HCT116 (cell line): ENCODE measurements around the gene BFSP2. TPM values are rescaled to one million over a fixed set of nuclear protein-coding genes. Genes with fewer than 3 reads are reported as not detected.

Source experiments
- ATAC-seq: fragments of 200-7000 bp; cut with Tn5 transposase; 2 replicates; pipeline ENCODE4 v1.9.1; 2020; ENCODE audit warnings: mild to moderate bottlenecking, moderate library complexity
- BruUV-seq: library from RNA; stranded (reverse); fragments of 400-500 nt; replicated peaks from 2 replicates; lab custom pipeline; 2021; lab: Mats Ljungman, UMichigan
- CTCF ChIA-PET: fragments of 300-600 bp; sonication (Branson Sonifier 250); formaldehyde crosslinking; loops from one replicate; lab custom pipeline; 2021; ENCODE audit warnings: antibody characterized with exemption; lab: Charles Lee
- POLR2A ChIA-PET: fragments of 300-600, 350-600 bp; sonication (Branson Sonifier 250); formaldehyde crosslinking; loops from one replicate; lab custom pipeline; 2021; ENCODE audit warnings: antibody characterized with exemption; lab: Charles Lee
- RAD21 ChIA-PET, 2 experiments: fragments of 300-600 bp; sonication (Branson Sonifier 250); formaldehyde crosslinking; loops; one replicate each; lab custom pipeline; 2023; ENCODE audit warnings: low total read pairs in 2 of 2; ENCODE audit not compliant: uncharacterized antibody in 2 of 2, unreplicated experiment in 2 of 2, low non-redundant PET in 1 of 2; lab: Charles Lee
- DNase-seq: peaks from one replicate; pipeline ENCODE4 v3.0.0-alpha.2; 2010; ENCODE audit warnings: low read depth, low spot score
- H2AFZ ChIP-seq: fragments of 200-600 bp; shearing (Covaris generic), sonication (generic); 2 replicates; pipeline ENCODE4 v1.6.1; 2017; ENCODE audit warnings: low read depth, mixed run types, mixed read lengths, antibody characterized with exemption, low read length; ENCODE audit not compliant: poor library complexity, severe bottlenecking
- H3K27ac ChIP-seq: 2 replicates; pipeline ENCODE4 v1.5.1; 2012; ENCODE audit warnings: low read depth, low read length
- H3K27me3 ChIP-seq: fragments of 200-600 bp; sonication (generic); 2 replicates; pipeline ENCODE4 v1.6.1; 2016; ENCODE audit warnings: mixed run types, low read length, mixed read lengths; ENCODE audit not compliant: insufficient read depth
- H3K36me3 ChIP-seq, 2 experiments: fragments of 200-500 bp in 1 of 2; fragments of 200-600 bp in 1 of 2; sonication (Bioruptor generic) in 1 of 2; sonication (generic) in 1 of 2; 2 replicates each; pipeline versions ENCODE4 v1.5.1 to v1.6.1; 2014 to 2016; ENCODE audit warnings: low read length in 2 of 2, inconsistent platforms in 1 of 2, mixed read lengths in 1 of 2, mixed run types in 1 of 2; ENCODE audit not compliant: insufficient read depth in 2 of 2, control insufficient read depth in 1 of 2
- H3K4me1 ChIP-seq, 2 experiments: fragments of 200-600 bp in 1 of 2; sonication (generic) in 1 of 2; 2 replicates each; pipeline versions ENCODE4 v1.5.1 to v1.6.1; 2012 to 2017; ENCODE audit warnings: low read length in 2 of 2, inconsistent platforms in 1 of 2, mild to moderate bottlenecking in 1 of 2, mixed read lengths in 1 of 2, mixed run types in 1 of 2, moderate library complexity in 1 of 2; ENCODE audit not compliant: insufficient read depth in 2 of 2, control insufficient read depth in 1 of 2
- H3K4me2 ChIP-seq: fragments of 200-600 bp; sonication (generic); 2 replicates; pipeline ENCODE4 v1.6.1; 2017; ENCODE audit warnings: mixed run types, low read length, mixed read lengths
- H3K4me3 ChIP-seq, 2 experiments: fragments of 200-600 bp in 1 of 2; sonication (generic) in 1 of 2; replicated peaks in 1 of 2; 2 replicates each; pipeline ENCODE4 v1.5.1; 2011 to 2016; ENCODE audit warnings: low read length in 2 of 2, control low read depth in 1 of 2, low read depth in 1 of 2, mild to moderate bottlenecking in 1 of 2, mixed read lengths in 1 of 2, mixed run types in 1 of 2
- H3K79me2 ChIP-seq: fragments of 200-600 bp; sonication (generic); 2 replicates; pipeline ENCODE4 v1.6.1; 2017; ENCODE audit warnings: mild to moderate bottlenecking, mixed run types, low read length, moderate library complexity, mixed read lengths; ENCODE audit not compliant: insufficient read depth
- H3K9ac ChIP-seq: fragments of 200-600 bp; sonication (generic); 2 replicates; pipeline ENCODE4 v1.6.1; 2016; ENCODE audit warnings: low read length, mixed read lengths
- H3K9me2 ChIP-seq: fragments of 200-600 bp; sonication (generic), shearing (Covaris generic); 2 replicates; pipeline ENCODE4 v1.6.1; 2017; ENCODE audit warnings: mixed run types, mild to moderate bottlenecking, moderate library complexity; ENCODE audit not compliant: insufficient read depth
- H3K9me3 ChIP-seq, 2 experiments: fragments of 200-500 bp in 1 of 2; fragments of 200-600 bp in 1 of 2; sonication (Bioruptor generic) in 1 of 2; sonication (generic) in 1 of 2; 2 replicates each; pipeline ENCODE4 v1.6.1; 2014 to 2017; ENCODE audit warnings: low read length in 2 of 2, mixed read lengths in 2 of 2, inconsistent platforms in 1 of 2, low read depth in 1 of 2, mild to moderate bottlenecking in 1 of 2, mixed run types in 1 of 2, moderate library complexity in 1 of 2; ENCODE audit not compliant: control insufficient read depth in 1 of 2, insufficient read depth in 1 of 2
- H4K20me1 ChIP-seq: fragments of 200-600 bp; sonication (generic), shearing (Covaris generic); 2 replicates; pipeline ENCODE4 v1.6.1; 2017; ENCODE audit warnings: mixed run types, mild to moderate bottlenecking, moderate library complexity; ENCODE audit not compliant: insufficient read depth
- CBX3 ChIP-seq: IDR thresholded peaks from 2 replicates; pipeline ENCODE4 v1.6.1; 2012; ENCODE audit warnings: low read depth
- EZH2phosphoT487 ChIP-seq: fragments of 200-600 bp; IDR thresholded peaks from 2 replicates; pipeline ENCODE4 v1.6.1; 2018; ENCODE audit warnings: antibody characterized with exemption, borderline replicate concordance
- JUND ChIP-seq: IDR thresholded peaks from 2 replicates; pipeline ENCODE4 v1.6.1; 2012
- POLR2A ChIP-seq: IDR thresholded peaks from 2 replicates; pipeline ENCODE4 v1.7.0; 2011; ENCODE audit warnings: borderline replicate concordance; ENCODE audit not compliant: insufficient read depth, insufficient read length; ENCODE audit errors: extremely low read depth
- POLR2AphosphoS5 ChIP-seq: IDR thresholded peaks from 2 replicates; pipeline ENCODE4 v1.6.1; 2011; ENCODE audit warnings: mild to moderate bottlenecking, low read depth, low read length, moderate library complexity
- RAD21 ChIP-seq: IDR thresholded peaks from 2 replicates; pipeline ENCODE4 v1.6.1; 2012; ENCODE audit warnings: low read depth, mild to moderate bottlenecking
- SIN3A ChIP-seq: IDR thresholded peaks from 2 replicates; pipeline ENCODE4 v1.6.1; 2012; ENCODE audit warnings: low read depth
- SP1 ChIP-seq: IDR thresholded peaks from 2 replicates; pipeline ENCODE4 v1.6.1; 2012; ENCODE audit warnings: low read depth
- SRF ChIP-seq: IDR thresholded peaks from 2 replicates; pipeline ENCODE4 v1.6.1; 2012; ENCODE audit warnings: low read depth
- YY1 ChIP-seq: IDR thresholded peaks from 2 replicates; pipeline ENCODE4 v1.6.1; 2011; ENCODE audit warnings: low read length, low read depth, moderate library complexity, mild to moderate bottlenecking; ENCODE audit not compliant: insufficient replicate concordance; ENCODE audit errors: extremely low read depth
- intact Hi-C: fragments of 100-400 bp; cut with micrococcal nuclease; formaldehyde crosslinking; loops from 2 replicates; pipeline ENCODE4 v1.10.0; 2022
- total RNA-seq: library from RNA; stranded (reverse); gene quantifications from one replicate; pipeline ENCODE4 v1.2.1, GENCODE V29; 2021; ENCODE audit not compliant: unreplicated experiment
- TF ChIP-seq, protein P1 (sequence below): IDR thresholded peaks from 2 replicates; pipeline ENCODE4 v1.6.1; 2012
- TF ChIP-seq, protein P2 (sequence below): IDR thresholded peaks from 2 replicates; pipeline ENCODE4 v1.6.1; 2011; ENCODE audit warnings: mild to moderate bottlenecking, low read length, moderate library complexity; ENCODE audit not compliant: insufficient replicate concordance; ENCODE audit errors: extremely low read depth
- TF ChIP-seq, protein P3 (sequence below): IDR thresholded peaks from 2 replicates; pipeline ENCODE4 v1.6.1; 2012
- TF ChIP-seq, protein P4 (sequence below): IDR thresholded peaks from 2 replicates; pipeline ENCODE4 v1.6.1; 2012; ENCODE audit warnings: low read depth

Gene BFSP2
- total RNA-seq, 1 experiment from 2014 or later = not detected

DNA sequence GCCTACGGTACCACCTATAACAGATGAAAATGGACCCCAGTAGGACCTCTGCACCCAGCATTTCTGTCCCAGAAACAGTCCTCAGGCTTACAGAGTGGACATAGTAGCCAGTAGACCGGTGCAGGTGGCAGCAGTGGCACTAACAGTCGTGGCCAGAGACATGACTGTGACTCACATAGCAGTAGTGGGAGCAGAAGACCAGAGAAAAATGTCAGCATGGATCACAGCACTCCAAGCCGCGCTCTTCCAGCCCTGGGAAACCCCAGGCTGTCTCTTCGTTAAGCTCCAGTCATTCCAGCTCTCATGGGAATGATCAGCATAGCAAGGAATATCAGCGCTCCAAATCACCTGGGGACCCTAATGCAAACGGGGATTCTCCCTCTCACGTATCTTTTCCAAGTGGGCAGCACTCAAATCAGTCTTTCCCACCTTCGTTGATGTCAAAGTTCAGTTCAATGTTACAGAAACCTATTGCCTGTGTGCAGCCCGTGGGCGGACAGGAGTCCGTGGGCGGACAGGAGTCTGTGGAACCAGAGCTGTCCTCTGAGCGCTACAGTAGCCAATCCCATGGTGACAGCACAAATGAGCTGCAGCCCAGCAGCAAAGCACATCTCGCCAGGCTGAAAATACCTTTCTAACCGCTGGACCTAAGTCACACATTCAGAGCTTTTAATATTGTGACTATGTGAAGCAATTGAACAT, 10.5 kb downstream of the BFSP2 start (continued):
- TF ChIP-seq POLR2AphosphoS5 (no peak), JUND (no peak), YY1 (no peak)
- TF ChIP-seq, protein P1, sequence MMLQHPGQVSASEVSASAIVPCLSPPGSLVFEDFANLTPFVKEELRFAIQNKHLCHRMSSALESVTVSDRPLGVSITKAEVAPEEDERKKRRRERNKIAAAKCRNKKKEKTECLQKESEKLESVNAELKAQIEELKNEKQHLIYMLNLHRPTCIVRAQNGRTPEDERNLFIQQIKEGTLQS = no peak

DNA sequence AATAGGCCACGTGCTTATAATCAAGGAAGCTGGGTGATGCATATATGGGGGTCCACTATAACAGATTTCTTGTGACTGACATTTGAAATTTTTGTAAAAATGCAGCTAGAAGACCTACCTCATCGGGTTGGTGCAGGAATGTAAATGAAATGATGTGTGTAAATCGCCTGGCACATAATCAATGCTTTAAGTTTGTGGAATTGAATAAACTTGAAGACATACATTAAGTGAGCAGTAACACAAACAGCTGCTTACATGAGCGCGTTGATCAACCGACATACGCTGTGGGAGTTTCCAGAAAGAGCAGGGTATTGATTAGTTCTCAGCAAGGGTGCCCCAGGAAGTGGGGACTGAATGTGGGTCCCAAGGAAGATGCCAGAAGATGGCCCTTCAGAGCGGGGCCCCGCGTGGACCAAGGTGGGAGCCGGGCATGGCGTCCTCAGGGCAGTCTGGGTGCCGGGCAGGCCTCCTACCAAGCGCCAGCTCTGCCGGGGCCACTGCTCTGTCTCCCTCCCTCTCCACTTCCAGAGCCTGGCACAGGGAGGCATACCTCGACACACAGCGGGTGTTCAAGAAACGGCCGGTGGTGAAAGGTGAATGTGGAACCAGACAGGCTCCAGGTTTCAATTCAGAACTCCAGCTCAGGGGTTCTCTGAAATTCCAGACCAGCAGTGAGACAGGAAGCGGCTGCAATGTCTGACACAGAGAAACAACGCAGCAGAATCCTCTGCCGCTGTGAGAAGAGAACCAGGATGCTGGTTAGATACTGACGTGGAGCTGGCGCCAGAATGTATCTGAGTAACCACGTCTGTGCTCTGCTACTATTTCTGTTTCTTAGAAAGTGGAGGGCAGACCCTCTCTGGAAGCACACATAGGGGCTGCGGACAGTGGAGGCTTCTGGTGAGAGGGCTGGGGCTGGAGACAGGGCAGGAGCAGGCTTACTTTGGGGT, 12.6 kb downstream of the BFSP2 start:
- Histone ChIP-seq H3K4me1 (peaks cover 2 to 7% of the 10 kb centered on the region in 2 experiments; a peak in 1 of 4 replicates), H3K4me2 (peak overlapping the region; percentile 58), H2AFZ (peak overlapping the region; percentile 54), H3K9me3 (no peaks in the 10 kb centered on the region), H3K4me3 (peak overlapping the region in 1 of 2 experiments; percentile 33; a peak in 2 of 4 replicates), H3K9me2 (no peaks in the 10 kb centered on the region), H3K79me2 (no peaks in the 10 kb centered on the region), H3K27ac (no peak overlapping the region), H3K36me3 (no peaks in the 10 kb centered on the region), H3K27me3 (peaks cover 54% of the 10 kb centered on the region), H3K9ac (no peak overlapping the region), H4K20me1 (no peaks in the 10 kb centered on the region)
- RAD21 ChIA-PET = no interaction called here
- POLR2A ChIA-PET = no interaction called here
- ATAC-seq (peak; percentile 66), DNase-seq (no peak)
- no TSS peak for BruUV-seq
- CTCF ChIA-PET = interaction anchor here (1.6 to 1.8 kb wide), 2 partner anchors 11 to 681 kb away, joined by 6 read pairs; no protein-coding TSS in a partner anchor
- intact Hi-C loops = no loop called here
- TF ChIP-seq EZH2phosphoT487 = no peak
- TF ChIP-seq YY1 = no peak
- no peak for TF ChIP-seq JUND
- no peak for TF ChIP-seq POLR2A
- TF ChIP-seq, protein P2, sequence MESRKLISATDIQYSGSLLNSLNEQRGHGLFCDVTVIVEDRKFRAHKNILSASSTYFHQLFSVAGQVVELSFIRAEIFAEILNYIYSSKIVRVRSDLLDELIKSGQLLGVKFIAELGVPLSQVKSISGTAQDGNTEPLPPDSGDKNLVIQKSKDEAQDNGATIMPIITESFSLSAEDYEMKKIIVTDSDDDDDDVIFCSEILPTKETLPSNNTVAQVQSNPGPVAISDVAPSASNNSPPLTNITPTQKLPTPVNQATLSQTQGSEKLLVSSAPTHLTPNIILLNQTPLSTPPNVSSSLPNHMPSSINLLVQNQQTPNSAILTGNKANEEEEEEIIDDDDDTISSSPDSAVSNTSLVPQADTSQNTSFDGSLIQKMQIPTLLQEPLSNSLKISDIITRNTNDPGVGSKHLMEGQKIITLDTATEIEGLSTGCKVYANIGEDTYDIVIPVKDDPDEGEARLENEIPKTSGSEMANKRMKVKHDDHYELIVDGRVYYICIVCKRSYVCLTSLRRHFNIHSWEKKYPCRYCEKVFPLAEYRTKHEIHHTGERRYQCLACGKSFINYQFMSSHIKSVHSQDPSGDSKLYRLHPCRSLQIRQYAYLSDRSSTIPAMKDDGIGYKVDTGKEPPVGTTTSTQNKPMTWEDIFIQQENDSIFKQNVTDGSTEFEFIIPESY = no peak
- TF ChIP-seq, protein P3, sequence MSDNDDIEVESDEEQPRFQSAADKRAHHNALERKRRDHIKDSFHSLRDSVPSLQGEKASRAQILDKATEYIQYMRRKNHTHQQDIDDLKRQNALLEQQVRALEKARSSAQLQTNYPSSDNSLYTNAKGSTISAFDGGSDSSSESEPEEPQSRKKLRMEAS = no peak
- no peak for TF ChIP-seq SRF
- TF ChIP-seq POLR2AphosphoS5 = no peak
- TF ChIP-seq SP1 = no peak
- TF ChIP-seq SIN3A = no peak
- TF ChIP-seq, protein P4, sequence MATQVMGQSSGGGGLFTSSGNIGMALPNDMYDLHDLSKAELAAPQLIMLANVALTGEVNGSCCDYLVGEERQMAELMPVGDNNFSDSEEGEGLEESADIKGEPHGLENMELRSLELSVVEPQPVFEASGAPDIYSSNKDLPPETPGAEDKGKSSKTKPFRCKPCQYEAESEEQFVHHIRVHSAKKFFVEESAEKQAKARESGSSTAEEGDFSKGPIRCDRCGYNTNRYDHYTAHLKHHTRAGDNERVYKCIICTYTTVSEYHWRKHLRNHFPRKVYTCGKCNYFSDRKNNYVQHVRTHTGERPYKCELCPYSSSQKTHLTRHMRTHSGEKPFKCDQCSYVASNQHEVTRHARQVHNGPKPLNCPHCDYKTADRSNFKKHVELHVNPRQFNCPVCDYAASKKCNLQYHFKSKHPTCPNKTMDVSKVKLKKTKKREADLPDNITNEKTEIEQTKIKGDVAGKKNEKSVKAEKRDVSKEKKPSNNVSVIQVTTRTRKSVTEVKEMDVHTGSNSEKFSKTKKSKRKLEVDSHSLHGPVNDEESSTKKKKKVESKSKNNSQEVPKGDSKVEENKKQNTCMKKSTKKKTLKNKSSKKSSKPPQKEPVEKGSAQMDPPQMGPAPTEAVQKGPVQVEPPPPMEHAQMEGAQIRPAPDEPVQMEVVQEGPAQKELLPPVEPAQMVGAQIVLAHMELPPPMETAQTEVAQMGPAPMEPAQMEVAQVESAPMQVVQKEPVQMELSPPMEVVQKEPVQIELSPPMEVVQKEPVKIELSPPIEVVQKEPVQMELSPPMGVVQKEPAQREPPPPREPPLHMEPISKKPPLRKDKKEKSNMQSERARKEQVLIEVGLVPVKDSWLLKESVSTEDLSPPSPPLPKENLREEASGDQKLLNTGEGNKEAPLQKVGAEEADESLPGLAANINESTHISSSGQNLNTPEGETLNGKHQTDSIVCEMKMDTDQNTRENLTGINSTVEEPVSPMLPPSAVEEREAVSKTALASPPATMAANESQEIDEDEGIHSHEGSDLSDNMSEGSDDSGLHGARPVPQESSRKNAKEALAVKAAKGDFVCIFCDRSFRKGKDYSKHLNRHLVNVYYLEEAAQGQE = no peak
- TF ChIP-seq, protein P1 = no peak
- TF ChIP-seq CBX3 = no peak
- TF ChIP-seq RAD21 = no peak
